Panc1 (cell line): ENCODE data around the gene NPAS3.

ENCODE experiments used
- CTCF ChIP-seq: fragments of 450-650 bp; IDR thresholded peaks from 2 replicates; pipeline ENCODE4 v1.5.1; 2017; ENCODE audit warnings: mild to moderate bottlenecking
- POLR2AphosphoS5 ChIP-seq: IDR thresholded peaks from 2 replicates; pipeline ENCODE4 v1.6.1; 2012; ENCODE audit warnings: mild to moderate bottlenecking, low read depth, low read length, moderate library complexity
- REST ChIP-seq, 2 experiments: IDR thresholded peaks; 2 replicates each; pipeline ENCODE4 v1.6.1; 2011 to 2012; ENCODE audit warnings: low read depth in 2 of 2, control low read depth in 1 of 2, low read length in 1 of 2, mild to moderate bottlenecking in 1 of 2, moderate library complexity in 1 of 2; ENCODE audit not compliant: insufficient read depth in 1 of 2
- TCF7L2 ChIP-seq: IDR thresholded peaks from 2 replicates; pipeline ENCODE4 v1.6.1; 2011; ENCODE audit warnings: mild to moderate bottlenecking, low read depth, low read length, inconsistent platforms

DNA sequence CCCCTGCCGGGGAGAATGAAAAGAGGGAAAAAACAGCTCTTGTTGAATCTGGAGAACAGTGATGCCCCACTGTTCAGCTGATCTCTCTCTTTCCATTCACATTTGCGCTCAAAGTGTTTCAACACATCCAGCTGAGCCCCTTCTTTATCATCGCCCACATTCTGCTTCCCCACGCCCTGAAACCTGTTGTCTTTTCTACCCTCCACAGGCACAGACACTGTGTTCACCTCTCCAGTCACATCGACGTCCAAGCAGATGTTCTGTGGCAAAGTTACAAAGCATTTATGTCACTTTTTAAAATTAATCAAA, 673.5 kb downstream of the NPAS3 start:
- TF ChIP-seq CTCF (no peak), POLR2AphosphoS5 (no peak), TCF7L2 (no peak), REST (IDR thresholded peaks at IDR 0.05; ENCODE audit: insufficient read depth in 1 of 2, low read depth in 2 of 2, low read length in 1 of 2) (no peak)
